ENCODE measurements around the gene PDIA6. TPM values are rescaled to one million over a fixed set of nuclear protein-coding genes. Genes with fewer than 3 reads are reported as not detected.

Gene PDIA6
- total and polyA plus RNA-seq, 2 donors (not counting 1 experiment from before 2014, with no cell fraction given), result 23.8 to 53.8 TPM

DNA sequence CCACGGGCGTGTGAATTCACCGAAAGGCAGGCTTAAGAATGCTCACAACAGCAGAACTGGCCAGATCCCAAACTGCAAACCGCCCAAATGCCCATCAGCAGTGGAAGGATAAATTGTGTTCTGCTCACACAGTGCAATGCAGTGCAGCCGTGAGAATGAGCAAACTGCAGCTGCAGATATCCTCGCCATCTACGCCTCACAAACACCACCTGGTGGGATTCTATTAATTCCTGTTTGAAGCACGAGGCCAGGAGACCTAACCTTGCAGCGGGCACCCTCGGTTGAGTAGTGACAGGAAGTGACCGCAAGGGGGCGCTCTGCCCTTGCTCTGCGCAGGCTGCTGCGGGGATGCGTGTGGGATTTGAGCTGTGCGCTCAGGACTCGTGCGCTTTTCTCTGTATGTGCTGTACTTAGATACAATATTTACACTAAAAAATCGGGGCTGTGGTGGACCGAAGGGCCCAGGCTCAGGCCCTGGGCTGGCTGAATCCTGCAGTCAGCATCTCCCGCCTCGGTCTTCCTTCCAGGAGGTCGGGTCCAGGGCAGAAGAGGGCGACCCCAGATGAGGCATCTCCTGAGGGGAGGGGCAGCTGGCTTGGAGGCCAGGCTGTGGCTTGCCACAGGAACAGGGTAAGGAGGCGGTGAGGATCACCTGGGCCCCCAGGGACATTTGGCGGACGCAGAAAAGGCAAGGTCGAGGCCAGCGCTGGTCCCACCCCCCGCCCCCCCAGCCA is 19.8 kb upstream of the PDIA6 start:
- peaks cover 10 to 12% of the 10 kb centered on the region in 2 donors for H3K4me1 ChIP-seq (ENCODE audit: control insufficient read depth in 2 of 2, insufficient read depth in 2 of 2, low read length in 2 of 2)
- H3K79me2 ChIP-seq (ENCODE audit: control insufficient read depth, insufficient read depth, low read length), result no peaks in the 10 kb centered on the region
- intact Hi-C loops (cut with micrococcal nuclease), result loop anchor here (2.0 kb wide), 2 partner anchors 298 to 614 kb away; no protein-coding TSS in a partner anchor
- no peaks in the 10 kb centered on the region for H4K20me1 ChIP-seq (ENCODE audit: control insufficient read depth, insufficient read depth, low read length, poor library complexity, severe bottlenecking)
- H3K9me3 ChIP-seq (ENCODE audit: control extremely low read depth in 1 of 3, control insufficient read depth in 2 of 3, insufficient read depth in 1 of 3, low read length in 2 of 3), result peaks cover 0 to 4% (median 0%) of the 10 kb centered on the region in 3 donors
- H3K9ac ChIP-seq (ENCODE audit: low read length), result no peak overlapping the region
- TF ChIP-seq, protein P1, sequence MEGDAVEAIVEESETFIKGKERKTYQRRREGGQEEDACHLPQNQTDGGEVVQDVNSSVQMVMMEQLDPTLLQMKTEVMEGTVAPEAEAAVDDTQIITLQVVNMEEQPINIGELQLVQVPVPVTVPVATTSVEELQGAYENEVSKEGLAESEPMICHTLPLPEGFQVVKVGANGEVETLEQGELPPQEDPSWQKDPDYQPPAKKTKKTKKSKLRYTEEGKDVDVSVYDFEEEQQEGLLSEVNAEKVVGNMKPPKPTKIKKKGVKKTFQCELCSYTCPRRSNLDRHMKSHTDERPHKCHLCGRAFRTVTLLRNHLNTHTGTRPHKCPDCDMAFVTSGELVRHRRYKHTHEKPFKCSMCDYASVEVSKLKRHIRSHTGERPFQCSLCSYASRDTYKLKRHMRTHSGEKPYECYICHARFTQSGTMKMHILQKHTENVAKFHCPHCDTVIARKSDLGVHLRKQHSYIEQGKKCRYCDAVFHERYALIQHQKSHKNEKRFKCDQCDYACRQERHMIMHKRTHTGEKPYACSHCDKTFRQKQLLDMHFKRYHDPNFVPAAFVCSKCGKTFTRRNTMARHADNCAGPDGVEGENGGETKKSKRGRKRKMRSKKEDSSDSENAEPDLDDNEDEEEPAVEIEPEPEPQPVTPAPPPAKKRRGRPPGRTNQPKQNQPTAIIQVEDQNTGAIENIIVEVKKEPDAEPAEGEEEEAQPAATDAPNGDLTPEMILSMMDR (IDR thresholded peaks at IDR 0.05), result peak; percentile 98
- no peak for TF ChIP-seq EZH2 (IDR thresholded peaks at IDR 0.05; ENCODE audit: borderline replicate concordance, insufficient read depth, low read depth, low read length, poor library complexity, severe bottlenecking)
- 33% methylated on average over 21 of the region's 30 CpGs for WGBS (ENCODE audit: insufficient coverage)
- peak overlapping the region; percentile 45 for H3K4me2 ChIP-seq (replicated peaks; ENCODE audit: low read depth, low read length, poor library complexity, severe bottlenecking)
- POLR2A ChIA-PET, result no interaction called here
- CTCF ChIA-PET, result interaction anchor here (0.6 to 4.1 kb wide), 20 partner anchors 9 to 750 kb away, joined by 3 to 19 read pairs (median 4); partner anchors contain the start of gene PDIA6
- peak overlapping the region; percentile 32 for H2AFZ ChIP-seq (ENCODE audit: insufficient read depth, low read depth, low read length, poor library complexity, severe bottlenecking)
- no peak overlapping the region for H3K27ac Mint-ChIP-seq
- H3K27me3 Mint-ChIP-seq, result peaks cover 43% of the 10 kb centered on the region
- H3K4me3 ChIP-seq (ENCODE audit: control extremely low read depth in 1 of 5, extremely low read depth in 1 of 5, insufficient read depth in 1 of 5, low read depth in 2 of 5, low read length in 4 of 5), result no peak overlapping the region
- DNase-seq, result peak; percentile 82
- no peak overlapping the region for H3K27ac ChIP-seq (ENCODE audit: low read length in 2 of 2)
- peak overlapping the region; percentile 15 for H3K4me3 Mint-ChIP-seq
- no peaks in the 10 kb centered on the region for H3K36me3 ChIP-seq (replicated peaks in 1 of 2; ENCODE audit: control extremely low read depth in 1 of 2, control insufficient read depth in 1 of 2, extremely low read depth in 1 of 2, insufficient read depth in 2 of 2, low read length in 1 of 2)
- peaks cover 8% of the 10 kb centered on the region for H3K4me1 Mint-ChIP-seq
- H3K27me3 ChIP-seq (replicated peaks in 1 of 4; ENCODE audit: control extremely low read depth in 1 of 4, control insufficient read depth in 3 of 4, insufficient read depth in 4 of 4, low read length in 3 of 4), result peaks cover 0 to 42% (median 8%) of the 10 kb centered on the region in 4 experiments
- ATAC-seq (ENCODE audit: low read depth), result peak; percentile 84
- no peaks in the 10 kb centered on the region for H3K9me3 Mint-ChIP-seq (ENCODE audit: insufficient read depth)

DNA sequence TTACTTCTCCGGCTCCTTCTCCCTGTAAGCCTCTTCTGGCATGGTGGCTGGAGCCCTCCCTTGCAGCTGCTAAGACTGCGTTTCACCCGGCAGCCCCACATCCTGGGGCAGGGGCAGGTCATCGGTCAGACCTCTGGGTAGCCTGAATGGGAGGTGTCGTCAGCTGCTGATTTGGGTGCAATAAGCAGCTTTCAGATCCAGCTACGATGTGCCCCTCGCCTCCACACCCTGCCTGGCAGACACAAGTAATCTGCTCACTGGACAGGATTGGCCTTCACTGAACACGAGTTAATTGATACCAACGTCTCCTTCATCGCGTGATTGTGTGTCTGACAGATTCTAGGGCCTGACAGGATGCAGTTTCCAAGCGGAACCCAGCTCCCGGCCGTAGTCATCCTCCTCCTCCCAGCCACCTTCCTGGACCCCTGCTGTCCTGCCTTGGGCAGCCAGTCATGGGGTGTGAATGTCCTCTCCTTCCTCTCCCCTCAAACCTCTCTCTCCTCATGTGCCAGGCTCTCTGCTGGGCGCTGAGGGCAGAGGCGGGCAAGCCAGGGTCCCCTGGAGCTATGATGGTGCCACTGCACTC is 18.9 kb upstream of the PDIA6 start:
- Histone ChIP-seq H3K4me1 (ENCODE audit: control insufficient read depth in 2 of 2, insufficient read depth in 2 of 2, low read length in 2 of 2) (peaks cover 10 to 12% of the 10 kb centered on the region in 2 donors), H3K79me2 (ENCODE audit: control insufficient read depth, insufficient read depth, low read length) (no peaks in the 10 kb centered on the region), H3K4me2 (replicated peaks; ENCODE audit: low read depth, low read length, poor library complexity, severe bottlenecking) (no peak overlapping the region), H3K9ac (ENCODE audit: low read length) (no peak overlapping the region), H3K9me3 (ENCODE audit: control extremely low read depth in 1 of 3, control insufficient read depth in 2 of 3, insufficient read depth in 1 of 3, low read length in 2 of 3) (peaks cover 0 to 4% (median 0%) of the 10 kb centered on the region in 3 donors), H3K36me3 (replicated peaks in 1 of 2; ENCODE audit: control extremely low read depth in 1 of 2, control insufficient read depth in 1 of 2, extremely low read depth in 1 of 2, insufficient read depth in 2 of 2, low read length in 1 of 2) (no peaks in the 10 kb centered on the region), H3K27ac (ENCODE audit: low read length in 2 of 2) (no peak overlapping the region), H2AFZ (ENCODE audit: insufficient read depth, low read depth, low read length, poor library complexity, severe bottlenecking) (no peak overlapping the region), H3K27me3 (replicated peaks in 1 of 4; ENCODE audit: control extremely low read depth in 1 of 4, control insufficient read depth in 3 of 4, insufficient read depth in 4 of 4, low read length in 3 of 4) (peaks cover 0 to 42% (median 8%) of the 10 kb centered on the region in 4 experiments), H4K20me1 (ENCODE audit: control insufficient read depth, insufficient read depth, low read length, poor library complexity, severe bottlenecking) (no peaks in the 10 kb centered on the region), H3K4me3 (ENCODE audit: control extremely low read depth in 1 of 5, extremely low read depth in 1 of 5, insufficient read depth in 1 of 5, low read depth in 2 of 5, low read length in 4 of 5) (no peak overlapping the region)
- peaks cover 12% of the 10 kb centered on the region for H3K4me1 Mint-ChIP-seq
- H3K27ac Mint-ChIP-seq, result no peak overlapping the region
- ChIA-PET CTCF (interaction anchor here (1.0 to 4.1 kb wide), 10 partner anchors 9 to 301 kb away, joined by 3 to 19 read pairs (median 7); partner anchors contain the start of gene PDIA6), POLR2A (no interaction called here)
- intact Hi-C loops (cut with micrococcal nuclease), result no loop called here
- no peak for DNase-seq
- H3K9me3 Mint-ChIP-seq (ENCODE audit: insufficient read depth), result no peaks in the 10 kb centered on the region
- ATAC-seq (ENCODE audit: low read depth), result no peak
- H3K27me3 Mint-ChIP-seq, result peaks cover 40% of the 10 kb centered on the region
- H3K4me3 Mint-ChIP-seq, result no peak overlapping the region
- 73% methylated on average over 9 of the region's 16 CpGs for WGBS (ENCODE audit: insufficient coverage)
- TF ChIP-seq EZH2 (IDR thresholded peaks at IDR 0.05; ENCODE audit: borderline replicate concordance, insufficient read depth, low read depth, low read length, poor library complexity, severe bottlenecking), result no peak
- TF ChIP-seq, protein P1 (IDR thresholded peaks at IDR 0.05), result no peak

Measured in B cell (primary cell).